Middle frontal gyrus (tissue), 1 donor: ENCODE data around the gene METAP2.
"Not testable (repeated sequence)": the region's sequence is repeated elsewhere in the genome, so short reads cannot be mapped to it uniquely, and the experiment has no call there.

Experiments
- DNase-seq: peaks from one replicate; pipeline ENCODE4 v3.0.0-alpha.2; 2015; ENCODE audit warnings: low spot score; ENCODE audit errors: extremely low spot score

The METAP2 gene

GRCh38 chr12:95473884-95474659 lies at the start of gene METAP2:
METAP2 (plus strand) TSS chr12:95474152; CDS start chr12:95474180, 28 bp downstream.
- peak; percentile 91 for DNase-seq

GRCh38 chr12:95424271-95424994 lies 49.5 kb upstream of the METAP2 start:
- DNase-seq: no peak

GRCh38 chr12:95429172-95429510 lies 44.8 kb upstream of the METAP2 start:
- DNase-seq: no peak

- DNase-seq: no peak
Observed at GRCh38 chr12:95431120-95431519, 42.8 kb upstream of the METAP2 start.

GRCh38 chr12:95435355-95435754 lies 38.6 kb upstream of the METAP2 start:
- no peak for DNase-seq

GRCh38 chr12:95437565-95437964 lies 36.4 kb upstream of the METAP2 start:
- no peak for DNase-seq

GRCh38 chr12:95439461-95440230 lies 34.3 kb upstream of the METAP2 start:
- no peak for DNase-seq

GRCh38 chr12:95440401-95440800 lies 33.6 kb upstream of the METAP2 start:
- no peak for DNase-seq

GRCh38 chr12:95443459-95443858 lies 30.5 kb upstream of the METAP2 start:
- DNase-seq: no peak

GRCh38 chr12:95445099-95445498 lies 28.9 kb upstream of the METAP2 start:
- not testable (repeated sequence) for DNase-seq

- no peak for DNase-seq
Observed at GRCh38 chr12:95445884-95446505, 28.0 kb upstream of the METAP2 start.

- DNase-seq: no peak
Observed at GRCh38 chr12:95446506-95446900, 27.4 kb upstream of the METAP2 start.

GRCh38 chr12:95449656-95450055 lies 24.3 kb upstream of the METAP2 start:
- not testable (repeated sequence) for DNase-seq

- DNase-seq: not testable (repeated sequence)
Observed at GRCh38 chr12:95452501-95452900, 21.5 kb upstream of the METAP2 start.

- not testable (repeated sequence) for DNase-seq
Observed at GRCh38 chr12:95453881-95454280, 20.1 kb upstream of the METAP2 start.

- DNase-seq: not testable (repeated sequence)
Observed at GRCh38 chr12:95454780-95455215, 19.2 kb upstream of the METAP2 start.

- DNase-seq: not testable (repeated sequence)
Observed at GRCh38 chr12:95457605-95458004, 16.3 kb upstream of the METAP2 start.

GRCh38 chr12:95458761-95459160 lies 15.2 kb upstream of the METAP2 start:
- DNase-seq: no peak

GRCh38 chr12:95459310-95459709 lies 14.6 kb upstream of the METAP2 start:
- no peak for DNase-seq

- DNase-seq: no peak
Observed at GRCh38 chr12:95460105-95460504, 13.8 kb upstream of the METAP2 start.

- DNase-seq: no peak
Observed at GRCh38 chr12:95460896-95461295, 13.1 kb upstream of the METAP2 start.
